IPS-18c (cell line): ENCODE measurements around the gene VPS50.
"Not testable (repeated sequence)": the region's sequence is repeated elsewhere in the genome, so short reads cannot be mapped to it uniquely, and the experiment has no call there.

ENCODE experiments used
- H3K4me3 ChIP-seq: 2 replicates; pipeline ENCODE4 v1.7.0; 2013; ENCODE audit warnings: low read depth, mild to moderate bottlenecking, low read length, moderate library complexity; ENCODE audit not compliant: insufficient read depth
- H3K9me3 ChIP-seq: one replicate; pipeline ENCODE4 v1.6.1; 2013; ENCODE audit warnings: mild to moderate bottlenecking, low read length, moderate library complexity; ENCODE audit not compliant: control insufficient read depth, insufficient read depth

Gene VPS50

DNA sequence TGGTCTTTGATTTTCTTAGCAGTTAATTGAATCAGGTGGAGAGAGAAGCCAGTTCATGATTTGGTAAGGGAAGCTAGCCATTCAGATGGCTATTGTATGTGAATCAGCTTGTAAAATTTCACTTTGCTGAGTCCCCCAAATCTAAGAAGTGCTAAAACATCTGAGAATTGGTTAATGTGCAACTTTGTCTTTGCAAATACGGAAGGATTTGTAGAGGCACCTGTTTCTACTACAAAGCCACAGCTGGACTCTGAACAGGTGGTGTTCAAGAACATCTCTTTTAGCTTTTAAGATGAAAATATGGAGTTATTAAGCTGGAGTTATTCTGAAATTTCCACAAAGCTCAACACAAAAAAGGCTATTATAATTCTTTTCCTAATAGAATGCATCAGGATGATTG is 132.6 kb downstream of the VPS50 start:
- no peaks in the 10 kb centered on the region for H3K9me3 ChIP-seq
- no peak overlapping the region for H3K4me3 ChIP-seq

GRCh38 chr7:93365341-93365740 is 133.2 kb downstream of the VPS50 start:
- Histone ChIP-seq H3K9me3 (no peaks in the 10 kb centered on the region), H3K4me3 (no peak overlapping the region)

GRCh38 chr7:93366816-93367215 is 134.7 kb downstream of the VPS50 start:
- Histone ChIP-seq H3K9me3 (no peaks in the 10 kb centered on the region), H3K4me3 (no peak overlapping the region)

DNA sequence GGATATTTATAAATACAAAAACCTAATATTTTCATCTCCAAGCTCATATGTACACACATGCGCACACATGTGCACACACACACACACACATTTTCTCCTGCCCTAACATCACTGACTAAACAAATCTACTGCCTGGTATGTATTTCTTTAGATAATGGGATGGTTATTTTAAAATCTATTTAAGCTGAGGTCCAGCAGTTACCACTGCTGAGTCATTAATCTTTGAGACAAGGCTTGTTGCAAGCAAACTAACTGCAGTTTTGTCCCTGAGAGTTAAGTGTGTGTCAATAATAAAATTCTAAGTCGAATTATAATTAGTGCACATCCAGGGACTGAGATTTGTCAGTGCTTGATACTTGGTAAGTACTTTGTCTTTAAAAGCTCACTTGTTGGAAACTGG is 135.1 kb downstream of the VPS50 start:
- no peaks in the 10 kb centered on the region for H3K9me3 ChIP-seq
- no peak overlapping the region for H3K4me3 ChIP-seq

GRCh38 chr7:93370937-93371336 is 138.8 kb downstream of the VPS50 start:
- H3K9me3 ChIP-seq, H3K4me3 ChIP-seq: not testable (repeated sequence)

GRCh38 chr7:93373537-93373936 is 141.4 kb downstream of the VPS50 start:
- no peak overlapping the region for H3K4me3 ChIP-seq
- no peaks in the 10 kb centered on the region for H3K9me3 ChIP-seq

- Histone ChIP-seq H3K9me3 (no peaks in the 10 kb centered on the region), H3K4me3 (no peak overlapping the region)
Observed at GRCh38 chr7:93374345-93374940, 142.3 kb downstream of the VPS50 start.

GRCh38 chr7:93375603-93376002 is 143.4 kb downstream of the VPS50 start:
- Histone ChIP-seq H3K9me3 (no peaks in the 10 kb centered on the region), H3K4me3 (no peak overlapping the region)

DNA sequence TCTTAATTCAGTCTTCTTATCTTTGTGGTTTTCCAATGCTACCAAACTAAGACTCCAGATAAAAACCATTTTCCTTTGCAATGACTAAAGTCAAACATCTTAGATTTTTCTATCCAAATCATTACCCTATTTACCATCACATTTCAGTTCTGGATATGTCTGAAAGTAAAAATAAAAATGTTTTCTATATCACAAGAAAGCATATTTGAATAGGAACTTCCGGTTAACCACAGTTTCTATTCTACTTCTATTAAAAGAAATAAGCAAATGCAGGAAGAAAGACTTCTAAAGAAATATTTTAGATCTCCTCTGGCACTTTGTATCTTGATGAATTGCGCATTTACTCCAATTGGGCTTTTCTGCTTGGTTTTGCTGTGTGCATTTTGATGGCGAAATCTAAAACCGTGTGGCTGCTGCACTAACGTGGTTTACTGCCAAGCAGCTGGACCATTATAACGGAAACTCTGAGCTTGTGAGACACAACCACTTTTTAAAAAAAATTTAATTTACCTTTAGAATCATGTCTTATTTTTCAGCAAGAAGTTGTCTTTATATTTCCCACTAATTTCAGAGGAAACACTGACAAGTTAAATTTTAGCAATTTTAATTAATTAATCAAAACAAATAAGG is 146.1 kb downstream of the VPS50 start:
- no peak overlapping the region for H3K4me3 ChIP-seq

GRCh38 chr7:93382362-93382761 is 150.2 kb downstream of the VPS50 start:
- Histone ChIP-seq H3K4me3 (no peak overlapping the region), H3K9me3 (no peaks in the 10 kb centered on the region)

More for the DNA sequence above, 146.1 kb downstream of the VPS50 start:
- no peaks in the 10 kb centered on the region for H3K9me3 ChIP-seq

- Histone ChIP-seq H3K9me3 (no peaks in the 10 kb centered on the region), H3K4me3 (no peak overlapping the region)
Observed at GRCh38 chr7:93390660-93391059, 158.5 kb downstream of the VPS50 start.

DNA sequence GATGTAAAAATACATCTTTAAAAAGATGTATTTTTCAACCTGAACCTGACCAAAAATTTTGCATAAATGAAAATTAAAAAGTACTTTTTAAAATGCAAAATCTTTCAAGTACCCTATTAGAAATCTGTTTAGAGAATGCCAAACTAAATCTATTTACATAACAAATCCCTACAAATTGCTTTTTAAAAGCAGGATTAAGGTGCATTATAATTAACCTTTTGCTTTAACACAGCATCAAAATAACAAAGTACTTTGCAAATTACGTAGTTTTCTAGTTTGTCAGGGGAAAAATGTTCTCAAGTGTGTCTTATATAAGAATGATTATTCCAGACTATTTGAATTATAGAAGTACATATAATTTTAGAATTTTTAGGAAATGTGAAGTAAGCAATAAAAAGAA is 160.8 kb downstream of the VPS50 start:
- no peak overlapping the region for H3K4me3 ChIP-seq
- H3K9me3 ChIP-seq = no peaks in the 10 kb centered on the region

DNA sequence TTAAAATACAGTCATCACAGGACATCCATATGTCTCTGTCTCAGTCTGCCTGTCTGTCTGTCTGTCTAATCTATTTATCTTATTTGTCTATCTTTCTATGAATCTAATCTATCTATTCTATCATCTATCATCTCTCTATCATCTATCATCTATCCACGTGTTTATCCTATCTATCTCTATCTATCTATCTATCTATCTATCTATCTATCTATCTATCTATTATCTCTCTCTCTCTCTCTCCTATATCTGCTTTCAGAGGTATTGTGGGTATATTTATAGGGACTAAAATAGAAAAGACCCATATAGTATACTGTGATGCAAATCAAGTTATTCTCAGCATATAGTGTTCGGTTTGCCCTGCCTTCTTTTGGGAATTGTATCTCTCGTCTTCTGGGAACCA is 167.5 kb downstream of the VPS50 start:
- H3K4me3 ChIP-seq = no peak overlapping the region
- no peaks in the 10 kb centered on the region for H3K9me3 ChIP-seq

GRCh38 chr7:93402944-93403343 is 170.8 kb downstream of the VPS50 start:
- Histone ChIP-seq H3K4me3 (no peak overlapping the region), H3K9me3 (no peaks in the 10 kb centered on the region)

GRCh38 chr7:93407239-93407638 is 175.1 kb downstream of the VPS50 start:
- H3K4me3 ChIP-seq = no peak overlapping the region
- no peaks in the 10 kb centered on the region for H3K9me3 ChIP-seq

GRCh38 chr7:93409324-93409723 is 177.2 kb downstream of the VPS50 start:
- no peaks in the 10 kb centered on the region for H3K9me3 ChIP-seq
- no peak overlapping the region for H3K4me3 ChIP-seq
